ENCODE data around the gene PDZD11. TPM values are rescaled to one million over a fixed set of nuclear protein-coding genes. Genes with fewer than 3 reads are reported as not detected.
"Not testable (repeated sequence)": the region's sequence is repeated elsewhere in the genome, so short reads cannot be mapped to it uniquely, and the experiment has no call there.

Gene PDZD11
- total and polyA plus RNA-seq, 2 donors (not counting 3 experiments of a cell fraction or from before 2014, with no cell fraction given), result 45.6 to 76.0 TPM

- DNase-seq (ENCODE audit: low read depth, low spot score), result no peak
- H3K36me3 ChIP-seq (ENCODE audit: control insufficient read depth in 2 of 2, extremely low read depth in 1 of 2, insufficient read depth in 2 of 2, low read length in 2 of 2), result no peaks in the 10 kb centered on the region
- POLR2A ChIA-PET, result no interaction called here
Measured at GRCh38 chrX:70331161-70331560, 41.4 kb upstream of the PDZD11 start.

GRCh38 chrX:70324326-70324725, 34.6 kb upstream of the PDZD11 start:
- Histone ChIP-seq H4K20me1 (replicated peaks; ENCODE audit: control insufficient read depth, extremely low read depth, insufficient read depth, low read length) (no peaks in the 10 kb centered on the region), H2AFZ (ENCODE audit: low read depth, low read length) (no peak overlapping the region), H3K9ac (replicated peaks; ENCODE audit: extremely low read depth, insufficient read depth, low read length) (no peak overlapping the region), H3K36me3 (ENCODE audit: control insufficient read depth in 2 of 2, extremely low read depth in 1 of 2, insufficient read depth in 2 of 2, low read length in 2 of 2) (no peaks in the 10 kb centered on the region), H3K4me1 (ENCODE audit: control insufficient read depth, extremely low read depth, insufficient read depth, low read length) (no peaks in the 10 kb centered on the region), H3K4me3 (replicated peaks in 1 of 3; ENCODE audit: insufficient read depth in 1 of 3, low read depth in 1 of 3, low read length in 3 of 3) (no peak overlapping the region), H3K27me3 (ENCODE audit: control insufficient read depth in 2 of 2, insufficient read depth in 2 of 2, low read length in 2 of 2) (no peaks in the 10 kb centered on the region), H3K9me3 (replicated peaks; ENCODE audit: control insufficient read depth, insufficient read depth, low read length) (no peaks in the 10 kb centered on the region), H3K9me1 (replicated peaks; ENCODE audit: control insufficient read depth, extremely low read depth, insufficient read depth, low read length) (no peaks in the 10 kb centered on the region), H3K4me2 (ENCODE audit: insufficient read depth, low read length) (no peak overlapping the region), H3K79me2 (ENCODE audit: control insufficient read depth, insufficient read depth, low read length) (peaks cover 14% of the 10 kb centered on the region), H3K27ac (ENCODE audit: insufficient read depth, low read depth, low read length) (no peak overlapping the region)
- POLR2A ChIA-PET, result no interaction called here
- intact Hi-C loops (cut with micrococcal nuclease), result no loop called here
- CTCF ChIA-PET, result no interaction called here
- BruUV-seq (replicated peaks), result no TSS peak
- dilution Hi-C loops (cut with MboI; ENCODE audit: extremely low pct_ligation_motif_present, low sequenced_read_pairs), result no loop called here
- no peak for FAIRE-seq
- TF ChIP-seq EZH2 (IDR thresholded peaks at IDR 0.05; ENCODE audit: borderline replicate concordance, low read depth, low read length, severe bottlenecking) (no peak), CTCF (IDR thresholded peaks at IDR 0.05; ENCODE audit: extremely low read depth in 1 of 2, insufficient read depth in 1 of 2, low read depth in 1 of 2, low read length in 2 of 2) (no peak), FOS (IDR thresholded peaks at IDR 0.05; ENCODE audit: borderline replicate concordance, insufficient read depth, low read length) (no peak), POLR2AphosphoS5 (IDR thresholded peaks at IDR 0.05; ENCODE audit: insufficient read depth, low read depth, low read length) (no peak), POLR2A (IDR thresholded peaks at IDR 0.05; ENCODE audit: low read depth, low read length) (no peak), JUN (IDR thresholded peaks at IDR 0.05; ENCODE audit: borderline replicate concordance, insufficient read depth, insufficient read length, low read depth) (no peak), MYC (IDR thresholded peaks at IDR 0.05; ENCODE audit: low read depth, low read length) (no peak), GATA2 (IDR thresholded peaks at IDR 0.05; ENCODE audit: insufficient read depth, insufficient read length, low read depth, low read length) (no peak)
- TF ChIP-seq, protein P1, sequence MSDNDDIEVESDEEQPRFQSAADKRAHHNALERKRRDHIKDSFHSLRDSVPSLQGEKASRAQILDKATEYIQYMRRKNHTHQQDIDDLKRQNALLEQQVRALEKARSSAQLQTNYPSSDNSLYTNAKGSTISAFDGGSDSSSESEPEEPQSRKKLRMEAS (IDR thresholded peaks at IDR 0.05; ENCODE audit: insufficient read depth, insufficient read length), result no peak
- DNase-seq (ENCODE audit: low read depth, low spot score), result no peak

More at GRCh38 chrX:70331161-70331560, 41.4 kb upstream of the PDZD11 start:
- dilution Hi-C loops (cut with MboI; ENCODE audit: extremely low pct_ligation_motif_present, low sequenced_read_pairs), result no loop called here
- Histone ChIP-seq H3K4me3 (replicated peaks in 1 of 3; ENCODE audit: insufficient read depth in 1 of 3, low read depth in 1 of 3, low read length in 3 of 3) (no peak overlapping the region), H3K79me2 (ENCODE audit: control insufficient read depth, insufficient read depth, low read length) (no peaks in the 10 kb centered on the region), H4K20me1 (replicated peaks; ENCODE audit: control insufficient read depth, extremely low read depth, insufficient read depth, low read length) (no peaks in the 10 kb centered on the region), H3K9me1 (replicated peaks; ENCODE audit: control insufficient read depth, extremely low read depth, insufficient read depth, low read length) (no peaks in the 10 kb centered on the region), H3K9me3 (replicated peaks; ENCODE audit: control insufficient read depth, insufficient read depth, low read length) (no peaks in the 10 kb centered on the region), H3K4me2 (ENCODE audit: insufficient read depth, low read length) (no peak overlapping the region), H3K27ac (ENCODE audit: insufficient read depth, low read depth, low read length) (no peak overlapping the region), H3K27me3 (ENCODE audit: control insufficient read depth in 2 of 2, insufficient read depth in 2 of 2, low read length in 2 of 2) (no peaks in the 10 kb centered on the region), H2AFZ (ENCODE audit: low read depth, low read length) (no peak overlapping the region), H3K9ac (replicated peaks; ENCODE audit: extremely low read depth, insufficient read depth, low read length) (no peak overlapping the region), H3K4me1 (ENCODE audit: control insufficient read depth, extremely low read depth, insufficient read depth, low read length) (no peaks in the 10 kb centered on the region)
- CTCF ChIA-PET, result no interaction called here
- no peak for TF ChIP-seq POLR2A (IDR thresholded peaks at IDR 0.05; ENCODE audit: low read depth, low read length)
- no peak for TF ChIP-seq MYC (IDR thresholded peaks at IDR 0.05; ENCODE audit: low read depth, low read length)
- TF ChIP-seq GATA2 (IDR thresholded peaks at IDR 0.05; ENCODE audit: insufficient read depth, insufficient read length, low read depth, low read length), result no peak
- TF ChIP-seq JUN (IDR thresholded peaks at IDR 0.05; ENCODE audit: borderline replicate concordance, insufficient read depth, insufficient read length, low read depth), result no peak
- no peak for FAIRE-seq
- BruUV-seq (replicated peaks), result no TSS peak
- intact Hi-C loops (cut with micrococcal nuclease), result no loop called here

- H3K27me3 ChIP-seq (ENCODE audit: control insufficient read depth in 2 of 2, insufficient read depth in 2 of 2, low read length in 2 of 2); H3K36me3 ChIP-seq (ENCODE audit: control insufficient read depth in 2 of 2, extremely low read depth in 1 of 2, insufficient read depth in 2 of 2, low read length in 2 of 2); intact Hi-C loops (cut with micrococcal nuclease); DNase-seq (ENCODE audit: low read depth, low spot score); CTCF ChIA-PET; H4K20me1 ChIP-seq (replicated peaks; ENCODE audit: control insufficient read depth, extremely low read depth, insufficient read depth, low read length); H3K9me1 ChIP-seq (replicated peaks; ENCODE audit: control insufficient read depth, extremely low read depth, insufficient read depth, low read length); H3K9ac ChIP-seq (replicated peaks; ENCODE audit: extremely low read depth, insufficient read depth, low read length); BruUV-seq (replicated peaks); H2AFZ ChIP-seq (ENCODE audit: low read depth, low read length); dilution Hi-C loops (cut with MboI; ENCODE audit: extremely low pct_ligation_motif_present, low sequenced_read_pairs); H3K9me3 ChIP-seq (replicated peaks; ENCODE audit: control insufficient read depth, insufficient read depth, low read length); POLR2A ChIA-PET; H3K4me1 ChIP-seq (ENCODE audit: control insufficient read depth, extremely low read depth, insufficient read depth, low read length); FAIRE-seq; H3K4me3 ChIP-seq (replicated peaks in 1 of 3; ENCODE audit: insufficient read depth in 1 of 3, low read depth in 1 of 3, low read length in 3 of 3); H3K27ac ChIP-seq (ENCODE audit: insufficient read depth, low read depth, low read length); H3K4me2 ChIP-seq (ENCODE audit: insufficient read depth, low read length): not testable (repeated sequence)
- H3K79me2 ChIP-seq (ENCODE audit: control insufficient read depth, insufficient read depth, low read length), result peaks cover 14% of the 10 kb centered on the region
Measured at GRCh38 chrX:70323628-70324027, 33.9 kb upstream of the PDZD11 start.
